ENCODE results near the gene LRRC46. TPM values are rescaled to one million over a fixed set of nuclear protein-coding genes. Genes with fewer than 3 reads are reported as not detected.
A peak's percentile ranks its signal among the peaks of the same experiment; 100 is the strongest.

LRRC46 gene
- total RNA-seq, 1 experiment from 2014 or later: 0.31 TPM

DNA sequence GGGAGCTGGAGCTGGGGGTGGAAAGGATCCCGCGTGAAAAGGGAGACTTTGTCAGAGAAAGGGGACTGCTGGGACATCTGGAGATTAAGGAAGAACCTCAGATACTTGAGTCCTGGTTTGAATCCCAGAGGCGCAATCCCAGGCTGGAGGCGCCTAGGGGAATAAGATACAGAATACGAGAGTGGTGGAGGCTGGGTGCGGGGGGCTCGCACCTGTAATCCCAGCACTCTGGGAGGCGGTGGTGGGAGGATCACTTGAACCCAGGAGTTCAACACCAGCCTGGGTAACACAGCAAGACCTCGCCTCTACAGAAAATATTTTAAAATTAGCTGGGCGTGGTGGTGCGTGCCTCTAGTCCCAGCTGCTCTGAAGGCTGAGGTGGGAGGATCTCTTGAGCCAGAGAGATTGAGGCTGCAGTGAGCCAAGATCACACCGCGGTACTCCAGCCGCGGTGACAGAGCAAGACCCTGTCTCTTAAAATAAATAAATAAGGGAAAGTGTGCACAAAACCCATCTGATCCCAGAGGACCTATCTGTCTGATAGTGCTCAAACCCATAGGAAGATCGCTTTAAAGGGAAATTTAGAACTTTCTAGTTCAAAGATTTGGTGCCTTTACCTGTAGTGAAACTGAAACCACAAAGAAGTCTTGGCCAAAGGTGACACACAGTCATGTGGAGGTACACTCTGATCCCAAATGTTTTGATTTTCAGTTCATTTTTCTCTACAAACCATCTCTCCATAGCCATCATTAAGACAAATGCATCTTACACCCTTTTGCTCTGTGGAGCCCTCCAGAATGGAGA is 10.2 kb downstream of the LRRC46 start:
- Histone ChIP-seq H2BK15ac (ENCODE audit: low read depth, low read length) (no peak overlapping the region), H3K4ac (ENCODE audit: low read depth, low read length) (no peak overlapping the region), H2BK12ac (ENCODE audit: insufficient read length, low read depth, low read length) (no peak overlapping the region), H2AK5ac (ENCODE audit: insufficient read length, low read length) (no peak overlapping the region), H3K23me2 (ENCODE audit: insufficient read length, low read depth, low read length, poor library complexity, severe bottlenecking) (peaks cover 3% of the 10 kb centered on the region), H3K4me1 (ENCODE audit: insufficient read depth, low read length) (no peaks in the 10 kb centered on the region; the same call in 1 of the 2 replicates), H3K27me3 (ENCODE audit: insufficient read depth, low read length) (peaks cover 10% of the 10 kb centered on the region; the same call in 1 of the 2 replicates), H3K9ac (ENCODE audit: extremely low read depth, insufficient read length, low read length) (no peak overlapping the region), H4K8ac (replicated peaks; ENCODE audit: insufficient read length, low read depth, low read length) (no peak overlapping the region), H2BK120ac (ENCODE audit: low read depth, low read length, poor library complexity, severe bottlenecking) (no peak overlapping the region), H4K91ac (ENCODE audit: insufficient read length, low read depth, low read length) (no peak overlapping the region), H4K20me1 (ENCODE audit: control insufficient read depth, insufficient read depth, insufficient read length) (no peaks in the 10 kb centered on the region), H3K56ac (ENCODE audit: insufficient read length, low read depth, low read length) (no peak overlapping the region), H4K5ac (ENCODE audit: insufficient read length, low read depth, low read length) (no peak overlapping the region), H3K23ac (ENCODE audit: insufficient read length, low read depth, low read length) (no peak overlapping the region), H3K27ac (ENCODE audit: insufficient read length, low read depth, low read length) (no peak overlapping the region), H2AFZ (ENCODE audit: low read length) (no peak overlapping the region), H3K79me2 (ENCODE audit: insufficient read depth, low read length) (no peaks in the 10 kb centered on the region; the same call in 1 of the 2 replicates), H3K9me3 (ENCODE audit: control insufficient read depth, low read depth, low read length) (no peaks in the 10 kb centered on the region), H3K79me1 (ENCODE audit: insufficient read depth, low read depth, low read length, poor library complexity, severe bottlenecking) (no peaks in the 10 kb centered on the region), H3K4me2 (ENCODE audit: insufficient read depth, insufficient read length, low read length) (no peak overlapping the region), H2BK20ac (ENCODE audit: low read depth, low read length, poor library complexity, severe bottlenecking) (no peak overlapping the region), H3K18ac (ENCODE audit: insufficient read length, low read depth, low read length) (no peak overlapping the region), H3K14ac (ENCODE audit: insufficient read depth, low read length) (no peak overlapping the region), H3T11ph (ENCODE audit: low read length) (no peak overlapping the region), H2BK5ac (ENCODE audit: insufficient read length, low read length) (no peak overlapping the region)
- Mint-ChIP-seq H3K27me3 (ENCODE audit: low read depth) (peaks cover 30% of the 10 kb centered on the region), H3K36me3 (ENCODE audit: insufficient read depth in 1 of 3, low read depth in 3 of 3) (peaks cover 0 to 13% (median 9%) of the 10 kb centered on the region in 3 experiments; a peak in 5 of 7 replicates), H3K4me1 (peaks cover 27 to 45% of the 10 kb centered on the region in 2 experiments), H3K27ac (no peak overlapping the region), H3K9me3 (no peaks in the 10 kb centered on the region), H3K4me3 (peak overlapping the region; percentile 93 to 97; a peak in 2 of 5 replicates)
- WGBS (ENCODE audit: extremely low coverage, insufficient read length, low lambda C conversion rate): no CpG with 5 or more reads among the region's 16 CpGs
- TF ChIP-seq, protein P1, sequence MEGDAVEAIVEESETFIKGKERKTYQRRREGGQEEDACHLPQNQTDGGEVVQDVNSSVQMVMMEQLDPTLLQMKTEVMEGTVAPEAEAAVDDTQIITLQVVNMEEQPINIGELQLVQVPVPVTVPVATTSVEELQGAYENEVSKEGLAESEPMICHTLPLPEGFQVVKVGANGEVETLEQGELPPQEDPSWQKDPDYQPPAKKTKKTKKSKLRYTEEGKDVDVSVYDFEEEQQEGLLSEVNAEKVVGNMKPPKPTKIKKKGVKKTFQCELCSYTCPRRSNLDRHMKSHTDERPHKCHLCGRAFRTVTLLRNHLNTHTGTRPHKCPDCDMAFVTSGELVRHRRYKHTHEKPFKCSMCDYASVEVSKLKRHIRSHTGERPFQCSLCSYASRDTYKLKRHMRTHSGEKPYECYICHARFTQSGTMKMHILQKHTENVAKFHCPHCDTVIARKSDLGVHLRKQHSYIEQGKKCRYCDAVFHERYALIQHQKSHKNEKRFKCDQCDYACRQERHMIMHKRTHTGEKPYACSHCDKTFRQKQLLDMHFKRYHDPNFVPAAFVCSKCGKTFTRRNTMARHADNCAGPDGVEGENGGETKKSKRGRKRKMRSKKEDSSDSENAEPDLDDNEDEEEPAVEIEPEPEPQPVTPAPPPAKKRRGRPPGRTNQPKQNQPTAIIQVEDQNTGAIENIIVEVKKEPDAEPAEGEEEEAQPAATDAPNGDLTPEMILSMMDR (conservative IDR thresholded peaks at IDR 0.05): no peak; the same call in 2 of the 3 replicates
- no peak for DNase-seq

Data from H9 (cell line).